ENCODE results near the gene SPRYD3. TPM values are rescaled to one million over a fixed set of nuclear protein-coding genes. Genes with fewer than 3 reads are reported as not detected.
A peak's percentile ranks its signal among the peaks of the same experiment; 100 is the strongest.

SPRYD3 gene
- total RNA-seq, 4 donors from 2014 or later: 10.1 to 27.0 (median 21.9) TPM

DNA sequence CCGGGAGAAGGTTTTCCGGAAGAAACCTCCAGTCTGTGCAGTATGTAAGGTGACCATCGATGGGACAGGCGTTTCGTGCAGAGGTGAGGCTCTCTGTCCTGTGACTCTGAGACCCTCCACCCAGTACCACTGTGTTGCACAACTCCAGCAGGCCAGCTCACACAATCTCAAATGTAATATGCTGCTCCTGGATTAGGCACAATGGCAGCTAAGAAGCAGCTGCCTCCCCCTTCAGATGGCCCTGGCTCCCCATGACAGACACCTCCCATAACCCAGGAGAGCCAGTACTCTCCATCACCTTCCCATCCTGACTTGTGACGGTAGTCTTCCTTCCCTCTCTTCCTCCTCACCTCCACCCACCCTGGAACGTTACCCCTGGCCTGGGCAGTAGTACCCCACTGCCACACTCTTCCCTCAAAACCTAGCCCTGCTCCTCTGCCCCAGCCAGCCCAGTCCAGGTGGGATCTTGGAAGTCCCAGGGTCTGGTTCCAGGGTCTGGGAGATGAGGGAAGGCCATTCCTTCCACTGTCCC lies 27.2 kb downstream of the SPRYD3 start:
- Histone ChIP-seq H3K36me3 (no peaks in the 10 kb centered on the region), H3K4me3 (peak overlapping the region in 2 of 4 donors; percentile 3 to 57), H3K4me1 (peaks cover 34 to 78% (median 65%) of the 10 kb centered on the region in 4 donors), H3K27ac (peak overlapping the region; percentile 89 to 98 (median 96)), H3K27me3 (no peaks in the 10 kb centered on the region), H3K9me3 (no peaks in the 10 kb centered on the region)
- intact Hi-C loops (cut with DNase I; ENCODE audit: low total_unique reads) (no loop called here), in situ Hi-C loops (cut with MboI; ENCODE audit: low pct_ligation_motif_present in 1 of 4, low pct_unique_long_range_greater_than_20kb in 1 of 4, low sequenced_read_pairs in 3 of 4) (loop anchor here in 2 of 4 donors (25.0 kb wide), 2 partner anchors 135 to 235 kb away; partner anchors contain the start of genes CSAD (in 1 of the 2), MYG1 (in 1 of the 2), PFDN5 (in 1 of the 2) and ZNF740 (in 1 of the 2))
- no peak for DNase-seq
- TF ChIP-seq, protein P1, sequence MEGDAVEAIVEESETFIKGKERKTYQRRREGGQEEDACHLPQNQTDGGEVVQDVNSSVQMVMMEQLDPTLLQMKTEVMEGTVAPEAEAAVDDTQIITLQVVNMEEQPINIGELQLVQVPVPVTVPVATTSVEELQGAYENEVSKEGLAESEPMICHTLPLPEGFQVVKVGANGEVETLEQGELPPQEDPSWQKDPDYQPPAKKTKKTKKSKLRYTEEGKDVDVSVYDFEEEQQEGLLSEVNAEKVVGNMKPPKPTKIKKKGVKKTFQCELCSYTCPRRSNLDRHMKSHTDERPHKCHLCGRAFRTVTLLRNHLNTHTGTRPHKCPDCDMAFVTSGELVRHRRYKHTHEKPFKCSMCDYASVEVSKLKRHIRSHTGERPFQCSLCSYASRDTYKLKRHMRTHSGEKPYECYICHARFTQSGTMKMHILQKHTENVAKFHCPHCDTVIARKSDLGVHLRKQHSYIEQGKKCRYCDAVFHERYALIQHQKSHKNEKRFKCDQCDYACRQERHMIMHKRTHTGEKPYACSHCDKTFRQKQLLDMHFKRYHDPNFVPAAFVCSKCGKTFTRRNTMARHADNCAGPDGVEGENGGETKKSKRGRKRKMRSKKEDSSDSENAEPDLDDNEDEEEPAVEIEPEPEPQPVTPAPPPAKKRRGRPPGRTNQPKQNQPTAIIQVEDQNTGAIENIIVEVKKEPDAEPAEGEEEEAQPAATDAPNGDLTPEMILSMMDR (IDR thresholded peaks at IDR 0.05): no peak
- TF ChIP-seq POLR2AphosphoS5 (IDR thresholded peaks at IDR 0.05) (no peak), EP300 (IDR thresholded peaks at IDR 0.05; ENCODE audit: low read depth) (no peak)
- WGBS, 2 donors (ENCODE audit: low coverage in 1 of 2): 7 to 53% methylated on average over 2 to 7 of the region's 7 CpGs

DNA sequence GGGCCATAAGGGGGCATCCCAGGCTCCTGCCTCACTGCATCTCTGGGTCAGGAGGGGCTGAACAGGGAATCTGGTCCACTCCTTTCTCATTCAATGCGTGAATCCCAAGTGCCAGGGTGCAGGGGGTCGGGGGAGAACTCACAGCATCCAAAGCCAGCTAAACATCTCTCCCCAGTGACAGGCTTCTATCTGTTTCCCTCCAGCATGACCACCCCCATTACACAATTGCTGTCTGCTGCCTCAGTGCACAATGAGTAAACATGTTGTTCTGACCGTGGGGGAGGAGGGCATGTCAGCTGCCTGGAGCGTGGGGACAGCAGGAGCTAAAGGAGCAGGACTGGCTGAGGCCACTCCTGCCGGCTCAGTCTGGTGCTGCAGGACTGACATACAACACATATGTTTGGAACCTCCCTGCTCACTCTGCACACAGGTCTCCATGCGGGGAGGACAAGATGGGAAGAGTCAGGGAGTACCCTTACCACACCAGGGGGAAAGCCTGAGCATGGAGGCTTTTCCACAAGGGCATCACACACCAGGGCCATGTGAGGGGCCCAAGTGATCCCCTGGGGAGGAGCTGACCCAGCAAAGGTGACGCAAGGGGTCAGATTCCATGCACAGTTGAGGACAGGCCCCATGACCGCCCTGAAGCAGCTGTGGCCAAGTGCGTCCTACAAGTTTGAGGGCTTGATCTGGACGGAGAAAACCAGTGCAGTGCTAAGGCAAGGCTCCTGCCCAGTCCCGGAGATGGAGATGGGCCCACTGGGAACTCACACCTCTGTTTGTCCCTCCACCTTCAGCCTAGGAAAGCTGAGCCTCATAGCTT lies 27.9 kb downstream of the SPRYD3 start:
- Histone ChIP-seq H3K4me1 (peaks cover 34 to 82% (median 68%) of the 10 kb centered on the region in 4 donors), H3K9me3 (no peaks in the 10 kb centered on the region), H3K27me3 (no peaks in the 10 kb centered on the region), H3K27ac (peak overlapping the region; percentile 89 to 98 (median 96)), H3K36me3 (no peaks in the 10 kb centered on the region), H3K4me3 (peak overlapping the region; percentile 7 to 57 (median 36))
- intact Hi-C loops (cut with DNase I; ENCODE audit: low total_unique reads) (no loop called here), in situ Hi-C loops (cut with MboI; ENCODE audit: low pct_ligation_motif_present in 1 of 4, low pct_unique_long_range_greater_than_20kb in 1 of 4, low sequenced_read_pairs in 3 of 4) (loop anchor here in 2 of 4 donors (25.0 kb wide), 2 partner anchors 136 to 236 kb away; partner anchors contain the start of genes CSAD (in 1 of the 2), MYG1 (in 1 of the 2), PFDN5 (in 1 of the 2) and ZNF740 (in 1 of the 2))
- peak; percentile 57 for DNase-seq
- 51 to 71% methylated on average over 1 to 11 of the region's 11 CpGs for WGBS, 2 donors (ENCODE audit: low coverage in 1 of 2)
- TF ChIP-seq, protein P1 (IDR thresholded peaks at IDR 0.05): peak in 4 of 5 experiments; percentile 6 to 48 (median 28)
- TF ChIP-seq POLR2A (IDR thresholded peaks at IDR 0.05) (peak; percentile 46), EP300 (IDR thresholded peaks at IDR 0.05; ENCODE audit: low read depth) (no peak), POLR2AphosphoS5 (IDR thresholded peaks at IDR 0.05) (peak; percentile 69 to 74 (median 71))

DNA sequence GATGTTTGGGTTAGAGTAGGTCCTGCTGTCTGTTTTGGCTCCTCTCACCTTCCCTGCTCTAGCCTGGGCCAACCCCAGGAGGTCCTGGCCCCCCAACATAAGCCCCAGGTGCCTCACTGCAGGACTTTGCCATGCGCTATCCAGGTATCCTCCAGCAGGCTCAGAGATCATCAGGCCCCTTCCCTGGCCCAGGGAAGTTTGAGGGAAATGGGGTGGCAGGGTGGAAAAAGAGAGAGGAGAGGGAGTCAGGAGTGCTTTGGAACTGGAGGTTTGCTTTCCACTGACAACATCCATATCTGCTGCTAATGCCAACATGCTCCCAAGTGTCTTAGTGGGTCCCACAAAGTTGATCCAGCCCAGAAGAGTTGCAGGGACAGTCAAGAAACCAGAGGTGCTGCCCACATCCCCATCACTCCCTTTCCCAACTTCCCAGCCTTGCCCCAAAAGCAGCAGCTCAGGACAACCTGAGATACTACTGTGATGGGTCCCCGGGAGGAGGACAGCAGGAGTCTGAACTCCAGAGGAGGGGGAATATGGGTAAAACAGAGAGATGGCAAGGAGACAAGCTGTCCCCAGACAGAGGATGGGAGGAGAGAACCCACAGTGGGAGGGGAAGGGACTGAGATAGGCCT lies 28.6 kb downstream of the SPRYD3 start:
- intact Hi-C loops (cut with DNase I; ENCODE audit: low total_unique reads) (no loop called here), in situ Hi-C loops (cut with MboI; ENCODE audit: low pct_ligation_motif_present in 1 of 4, low pct_unique_long_range_greater_than_20kb in 1 of 4, low sequenced_read_pairs in 3 of 4) (loop anchor here in 2 of 4 donors (25.0 kb wide), 2 partner anchors 137 to 237 kb away; partner anchors contain the start of genes CSAD (in 1 of the 2), MYG1 (in 1 of the 2), PFDN5 (in 1 of the 2) and ZNF740 (in 1 of the 2))
- WGBS, 2 donors (ENCODE audit: low coverage in 1 of 2): 40 to 85% methylated on average over 1 to 2 of the region's 2 CpGs
- peak overlapping the region; percentile 89 to 98 (median 96) for H3K27ac ChIP-seq
- TF ChIP-seq EP300 (IDR thresholded peaks at IDR 0.05; ENCODE audit: low read depth) (no peak), POLR2A (IDR thresholded peaks at IDR 0.05) (no peak), POLR2AphosphoS5 (IDR thresholded peaks at IDR 0.05) (no peak)
- TF ChIP-seq, protein P1 (IDR thresholded peaks at IDR 0.05): no peak
- peaks cover 42 to 89% (median 75%) of the 10 kb centered on the region in 4 donors for H3K4me1 ChIP-seq
- peak overlapping the region; percentile 24 to 57 (median 46) for H3K4me3 ChIP-seq
- no peaks in the 10 kb centered on the region for H3K36me3 ChIP-seq
- no peaks in the 10 kb centered on the region for H3K27me3 ChIP-seq
- no peaks in the 10 kb centered on the region for H3K9me3 ChIP-seq
- peak; percentile 7 for DNase-seq

Data from transverse colon (tissue), 4 donors.